Measurements from ENCODE around the gene CDC14B.
A peak's percentile ranks its signal among the peaks of the same experiment; 100 is the strongest.

CDC14B gene

DNA sequence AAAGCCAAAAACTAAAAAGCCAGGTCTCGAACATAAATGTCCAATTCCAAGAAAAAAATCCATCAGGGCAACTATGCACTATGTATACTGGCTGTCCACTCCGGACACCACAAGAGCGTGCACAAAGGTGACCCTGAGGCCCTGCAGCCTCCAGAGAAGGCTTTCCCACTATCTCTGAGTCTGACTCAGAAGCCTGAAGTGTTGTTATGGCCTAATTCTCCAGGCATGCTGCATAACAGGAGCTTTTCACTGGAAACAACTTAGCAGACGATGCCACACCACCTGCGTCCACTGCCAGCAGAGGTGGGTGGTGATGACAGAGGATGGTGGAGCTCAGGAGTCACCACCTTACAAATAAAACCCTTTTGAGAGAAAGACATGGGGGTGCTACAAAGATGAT, 106.0 kb downstream of the CDC14B start:
- no peak for DNase-seq (ENCODE audit: low read depth in 2 of 2)
- TF ChIP-seq, protein P1, sequence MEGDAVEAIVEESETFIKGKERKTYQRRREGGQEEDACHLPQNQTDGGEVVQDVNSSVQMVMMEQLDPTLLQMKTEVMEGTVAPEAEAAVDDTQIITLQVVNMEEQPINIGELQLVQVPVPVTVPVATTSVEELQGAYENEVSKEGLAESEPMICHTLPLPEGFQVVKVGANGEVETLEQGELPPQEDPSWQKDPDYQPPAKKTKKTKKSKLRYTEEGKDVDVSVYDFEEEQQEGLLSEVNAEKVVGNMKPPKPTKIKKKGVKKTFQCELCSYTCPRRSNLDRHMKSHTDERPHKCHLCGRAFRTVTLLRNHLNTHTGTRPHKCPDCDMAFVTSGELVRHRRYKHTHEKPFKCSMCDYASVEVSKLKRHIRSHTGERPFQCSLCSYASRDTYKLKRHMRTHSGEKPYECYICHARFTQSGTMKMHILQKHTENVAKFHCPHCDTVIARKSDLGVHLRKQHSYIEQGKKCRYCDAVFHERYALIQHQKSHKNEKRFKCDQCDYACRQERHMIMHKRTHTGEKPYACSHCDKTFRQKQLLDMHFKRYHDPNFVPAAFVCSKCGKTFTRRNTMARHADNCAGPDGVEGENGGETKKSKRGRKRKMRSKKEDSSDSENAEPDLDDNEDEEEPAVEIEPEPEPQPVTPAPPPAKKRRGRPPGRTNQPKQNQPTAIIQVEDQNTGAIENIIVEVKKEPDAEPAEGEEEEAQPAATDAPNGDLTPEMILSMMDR (IDR thresholded peaks at IDR 0.05; ENCODE audit: low read depth, low read length), result no peak
- no peak overlapping the region for H3K4me3 ChIP-seq (replicated peaks in 1 of 2; ENCODE audit: low read depth in 2 of 2, low read length in 2 of 2)

DNA sequence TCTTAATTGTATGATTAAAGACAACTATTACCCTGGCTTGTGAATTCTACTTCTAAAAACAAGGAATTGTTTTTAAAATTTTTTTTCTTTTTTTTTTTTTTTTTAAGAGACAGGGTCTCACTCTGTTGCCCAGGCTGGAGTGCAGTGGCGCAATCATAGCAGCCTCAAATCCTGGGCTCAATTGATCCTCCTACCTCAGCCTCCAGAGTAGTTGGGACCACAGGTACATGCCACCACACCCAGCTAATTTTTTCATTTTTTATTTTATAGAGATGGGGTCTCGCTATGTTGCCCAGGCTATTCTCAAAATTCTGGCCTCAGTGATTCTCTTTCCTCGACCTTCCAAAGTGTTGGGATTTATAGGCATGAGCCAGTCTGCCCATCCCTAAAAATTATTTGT, 107.4 kb downstream of the CDC14B start:
- TF ChIP-seq, protein P1 (IDR thresholded peaks at IDR 0.05; ENCODE audit: low read depth, low read length), result no peak

DNA sequence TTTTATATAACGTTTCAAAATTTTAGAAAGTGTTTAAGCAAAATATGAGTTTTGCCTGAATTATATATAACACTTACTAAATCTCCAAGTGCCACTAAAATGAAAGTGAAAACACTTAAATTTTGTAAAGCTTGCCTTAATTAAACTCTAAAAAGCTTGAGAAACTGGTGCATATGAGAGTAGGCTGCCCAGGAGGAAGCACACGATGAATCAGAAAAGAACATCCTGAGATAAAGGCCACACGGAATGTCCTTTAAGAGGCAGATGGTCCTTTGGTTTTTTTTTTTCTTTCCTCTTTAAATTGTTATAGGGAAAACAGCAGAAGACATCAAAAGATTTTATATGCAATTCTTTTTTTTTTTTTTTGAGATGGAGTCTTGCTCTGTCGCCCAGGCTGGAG, 109.4 kb downstream of the CDC14B start:
- DNase-seq (ENCODE audit: low read depth in 2 of 2), result peak in 1 of 2 donors; percentile 27
- H3K4me3 ChIP-seq (replicated peaks in 1 of 2; ENCODE audit: low read depth in 2 of 2, low read length in 2 of 2), result no peak overlapping the region
- TF ChIP-seq, protein P1 (IDR thresholded peaks at IDR 0.05; ENCODE audit: low read depth, low read length), result no peak

More for the DNA sequence above, 107.4 kb downstream of the CDC14B start:
- H3K4me3 ChIP-seq (replicated peaks in 1 of 2; ENCODE audit: low read depth in 2 of 2, low read length in 2 of 2), result no peak overlapping the region
- DNase-seq (ENCODE audit: low read depth in 2 of 2), result no peak

DNA sequence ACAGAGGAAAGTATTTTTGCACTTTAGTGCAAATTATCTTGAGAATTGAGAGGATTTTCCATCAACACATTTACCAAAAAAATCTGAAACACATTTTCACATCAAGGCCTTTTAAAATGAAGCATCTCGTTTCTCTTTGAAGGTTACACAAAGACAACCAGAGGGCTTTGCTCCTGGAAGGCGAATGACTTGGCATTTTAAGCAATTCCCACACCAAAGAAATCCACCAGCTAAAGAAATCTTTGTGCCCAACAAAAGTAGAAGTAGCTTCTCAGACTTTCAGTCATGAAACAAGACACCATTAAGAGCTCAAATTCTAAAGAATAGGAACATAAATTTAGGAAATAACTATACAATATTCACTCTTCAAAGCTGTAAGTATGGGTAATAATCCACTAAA, 109.8 kb downstream of the CDC14B start:
- no peak overlapping the region for H3K4me3 ChIP-seq (replicated peaks in 1 of 2; ENCODE audit: low read depth in 2 of 2, low read length in 2 of 2)
- TF ChIP-seq, protein P1 (IDR thresholded peaks at IDR 0.05; ENCODE audit: low read depth, low read length), result no peak
- no peak for DNase-seq (ENCODE audit: low read depth in 2 of 2)

DNA sequence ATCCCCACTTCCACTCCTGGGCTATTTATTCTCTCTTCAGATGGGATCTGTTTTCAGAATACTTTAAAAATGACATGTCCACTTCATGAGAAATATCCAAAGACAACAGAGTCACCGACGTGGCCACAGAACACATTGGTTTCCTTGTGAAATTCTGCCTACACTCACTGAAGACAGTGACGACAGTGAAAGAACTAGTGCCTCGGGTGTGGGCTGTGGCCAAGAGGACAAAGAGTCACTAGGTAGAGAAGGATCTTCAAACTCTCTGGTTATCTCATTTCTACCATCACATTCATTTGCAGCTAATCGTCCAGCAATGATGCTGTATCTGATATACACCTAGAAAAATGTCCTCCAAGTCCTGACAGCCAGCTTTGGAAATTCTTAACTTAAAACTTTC, 110.6 kb downstream of the CDC14B start:
- TF ChIP-seq, protein P1 (IDR thresholded peaks at IDR 0.05; ENCODE audit: low read depth, low read length), result no peak

DNA sequence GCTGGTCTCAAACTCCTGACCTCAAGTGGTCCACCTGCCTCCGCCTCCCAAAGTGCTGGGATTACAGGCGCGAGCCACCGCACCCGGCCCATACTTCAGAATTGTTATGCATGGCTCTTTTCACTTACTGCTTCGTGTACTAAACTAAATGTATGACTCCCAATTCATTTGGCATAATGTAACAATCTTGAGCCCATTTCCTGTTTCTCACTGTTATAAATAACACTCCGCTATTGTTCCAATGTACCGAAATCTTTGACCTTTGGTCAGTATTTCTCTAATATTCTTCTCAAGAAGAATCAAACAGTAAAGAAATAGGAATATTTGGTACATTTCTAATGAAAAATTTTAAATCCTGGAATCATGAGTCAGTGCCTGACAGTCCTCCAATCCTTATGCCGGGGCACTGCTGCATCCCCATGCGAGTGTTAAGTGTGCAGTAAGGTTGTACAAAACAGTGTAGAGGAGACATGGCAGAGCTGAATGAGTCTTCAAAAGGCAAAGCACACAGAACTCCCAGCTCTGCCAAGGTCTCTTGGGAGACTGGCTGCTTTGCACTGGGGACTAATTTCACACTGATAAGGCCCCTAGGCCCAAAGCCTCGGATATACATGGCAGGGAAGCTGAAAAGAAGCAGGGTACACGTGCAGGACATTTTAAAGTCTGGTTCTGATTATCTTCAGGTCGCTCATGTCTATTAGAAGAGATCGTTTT, 111.3 kb downstream of the CDC14B start:
- TF ChIP-seq, protein P1 (IDR thresholded peaks at IDR 0.05; ENCODE audit: low read depth, low read length), result no peak
- DNase-seq (ENCODE audit: low read depth in 2 of 2), result no peak
- no peak overlapping the region for H3K4me3 ChIP-seq (replicated peaks in 1 of 2; ENCODE audit: low read depth in 2 of 2, low read length in 2 of 2)

More for the DNA sequence above, 110.6 kb downstream of the CDC14B start:
- DNase-seq (ENCODE audit: low read depth in 2 of 2), result no peak
- H3K4me3 ChIP-seq (replicated peaks in 1 of 2; ENCODE audit: low read depth in 2 of 2, low read length in 2 of 2), result no peak overlapping the region

Data from cardiac fibroblast (primary cell).